Sigmoid colon (tissue), 4 donors: ENCODE data around the gene PRKN.

Source experiments
- EP300 ChIP-seq, 4 donors: sonication (generic); formaldehyde crosslinking; IDR thresholded peaks; one replicate each; pipeline ENCODE4 v1.6.1; 2017; ENCODE audit warnings: antibody characterized with exemption in 4 of 4
- POLR2A ChIP-seq, 2 donors: fragments of 450-650 bp; IDR thresholded peaks; one replicate each; pipeline ENCODE4 v1.6.1; 2016; ENCODE audit warnings: antibody characterized with exemption in 2 of 2, mild to moderate bottlenecking in 2 of 2, moderate library complexity in 2 of 2
- POLR2AphosphoS5 ChIP-seq, 4 donors: sonication (generic); formaldehyde crosslinking; IDR thresholded peaks; one replicate each; pipeline ENCODE4 v1.6.1; 2017; ENCODE audit warnings: antibody characterized with exemption in 4 of 4
- TF ChIP-seq, protein P1 (sequence below), 4 experiments: fragments of 450-650 bp in 3 of 4; fragments of 200-600 bp in 1 of 4; IDR thresholded peaks; one replicate each; pipeline ENCODE4 v1.5.1; 2016 to 2019; ENCODE audit warnings: antibody characterized with exemption in 4 of 4, mild to moderate bottlenecking in 3 of 4, moderate library complexity in 2 of 4

DNA sequence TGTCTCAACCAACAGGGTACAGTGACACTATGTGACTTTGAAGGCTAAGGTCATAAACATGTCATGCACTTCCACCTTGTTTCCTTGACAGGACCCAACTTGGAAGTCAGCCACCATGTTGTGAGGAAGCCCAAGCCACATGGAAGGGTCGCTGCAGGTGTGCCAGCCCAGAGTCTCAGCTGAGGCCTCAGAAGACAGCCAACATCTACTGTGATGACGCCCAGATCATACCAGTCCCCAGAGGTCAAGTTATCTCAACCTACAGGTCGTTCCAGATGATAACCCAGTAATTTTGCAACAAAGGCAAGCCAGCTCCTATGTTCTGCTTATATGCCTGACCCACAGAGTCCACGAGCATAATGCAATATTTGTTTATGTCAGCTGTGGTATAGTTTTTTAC is 1077.7 kb downstream of the PRKN start:
- TF ChIP-seq, protein P1, sequence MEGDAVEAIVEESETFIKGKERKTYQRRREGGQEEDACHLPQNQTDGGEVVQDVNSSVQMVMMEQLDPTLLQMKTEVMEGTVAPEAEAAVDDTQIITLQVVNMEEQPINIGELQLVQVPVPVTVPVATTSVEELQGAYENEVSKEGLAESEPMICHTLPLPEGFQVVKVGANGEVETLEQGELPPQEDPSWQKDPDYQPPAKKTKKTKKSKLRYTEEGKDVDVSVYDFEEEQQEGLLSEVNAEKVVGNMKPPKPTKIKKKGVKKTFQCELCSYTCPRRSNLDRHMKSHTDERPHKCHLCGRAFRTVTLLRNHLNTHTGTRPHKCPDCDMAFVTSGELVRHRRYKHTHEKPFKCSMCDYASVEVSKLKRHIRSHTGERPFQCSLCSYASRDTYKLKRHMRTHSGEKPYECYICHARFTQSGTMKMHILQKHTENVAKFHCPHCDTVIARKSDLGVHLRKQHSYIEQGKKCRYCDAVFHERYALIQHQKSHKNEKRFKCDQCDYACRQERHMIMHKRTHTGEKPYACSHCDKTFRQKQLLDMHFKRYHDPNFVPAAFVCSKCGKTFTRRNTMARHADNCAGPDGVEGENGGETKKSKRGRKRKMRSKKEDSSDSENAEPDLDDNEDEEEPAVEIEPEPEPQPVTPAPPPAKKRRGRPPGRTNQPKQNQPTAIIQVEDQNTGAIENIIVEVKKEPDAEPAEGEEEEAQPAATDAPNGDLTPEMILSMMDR (IDR thresholded peaks at IDR 0.05): no peak
- TF ChIP-seq EP300 (IDR thresholded peaks at IDR 0.05): no peak
- TF ChIP-seq POLR2AphosphoS5 (IDR thresholded peaks at IDR 0.05): no peak
- TF ChIP-seq POLR2A (IDR thresholded peaks at IDR 0.05): no peak
